Activated T-helper 9 cell treated with anti-CD3 and anti-CD28 coated beads, Interleukin-2, amount 50 U/mL, for 16 hours (primary cell): ENCODE data around the gene DEFB129.
A peak's percentile ranks its signal among the peaks of the same experiment; 100 is the strongest.
"Not testable (repeated sequence)": the region's sequence is repeated elsewhere in the genome, so short reads cannot be mapped to it uniquely, and the experiment has no call there.

Experiments
- DNase-seq: peaks from one replicate; pipeline ENCODE4 v3.0.0-alpha.2; 2020; ENCODE audit warnings: low read depth

Gene DEFB129

GRCh38 chr20:253447-253846, 26.4 kb downstream of the DEFB129 start:
- not testable (repeated sequence) for DNase-seq

- no peak for DNase-seq
Observed at GRCh38 chr20:257419-257818, 30.4 kb downstream of the DEFB129 start, which contains the start of gene DEFB132. TSS of gene DEFB132 (plus strand) at chr20:257724. CDS start at chr20:257779, 55 bp downstream.

- no peak for DNase-seq
Observed at GRCh38 chr20:258269-258858, 31.3 kb downstream of the DEFB129 start.

GRCh38 chr20:258963-259362, 31.9 kb downstream of the DEFB129 start:
- DNase-seq: no peak

- DNase-seq: no peak
Observed at GRCh38 chr20:259981-260380, 32.9 kb downstream of the DEFB129 start.

GRCh38 chr20:263701-264100, 36.6 kb downstream of the DEFB129 start:
- DNase-seq: no peak

- DNase-seq: peak; percentile 83
Observed at GRCh38 chr20:266596-267562, 39.8 kb downstream of the DEFB129 start.

- no peak for DNase-seq
Observed at GRCh38 chr20:270517-270916, 43.5 kb downstream of the DEFB129 start.

GRCh38 chr20:271069-271468, 44.0 kb downstream of the DEFB129 start:
- no peak for DNase-seq

GRCh38 chr20:271528-271927, 44.5 kb downstream of the DEFB129 start:
- DNase-seq: no peak

- no peak for DNase-seq
Observed at GRCh38 chr20:272718-273117, 45.7 kb downstream of the DEFB129 start.

GRCh38 chr20:273884-274283, 46.8 kb downstream of the DEFB129 start:
- DNase-seq: no peak

- no peak for DNase-seq
Observed at GRCh38 chr20:275791-276190, 48.7 kb downstream of the DEFB129 start.

- no peak for DNase-seq
Observed at GRCh38 chr20:276620-277495, 49.8 kb downstream of the DEFB129 start.

- DNase-seq: no peak
Observed at GRCh38 chr20:277496-277781, 50.4 kb downstream of the DEFB129 start.

GRCh38 chr20:278181-278580, 51.1 kb downstream of the DEFB129 start:
- DNase-seq: no peak

- DNase-seq: no peak
Observed at GRCh38 chr20:278607-279571, 51.8 kb downstream of the DEFB129 start.
